ENCODE measurements around the gene MMP24. TPM values are rescaled to one million over a fixed set of nuclear protein-coding genes. Genes with fewer than 3 reads are reported as not detected.

MMP24 gene
- total and polyA plus RNA-seq, 2 of the 13 experiments (the other 11 are each of a cell fraction or from before 2014, with no cell fraction given), result 0.29 to 0.35 TPM

DNA sequence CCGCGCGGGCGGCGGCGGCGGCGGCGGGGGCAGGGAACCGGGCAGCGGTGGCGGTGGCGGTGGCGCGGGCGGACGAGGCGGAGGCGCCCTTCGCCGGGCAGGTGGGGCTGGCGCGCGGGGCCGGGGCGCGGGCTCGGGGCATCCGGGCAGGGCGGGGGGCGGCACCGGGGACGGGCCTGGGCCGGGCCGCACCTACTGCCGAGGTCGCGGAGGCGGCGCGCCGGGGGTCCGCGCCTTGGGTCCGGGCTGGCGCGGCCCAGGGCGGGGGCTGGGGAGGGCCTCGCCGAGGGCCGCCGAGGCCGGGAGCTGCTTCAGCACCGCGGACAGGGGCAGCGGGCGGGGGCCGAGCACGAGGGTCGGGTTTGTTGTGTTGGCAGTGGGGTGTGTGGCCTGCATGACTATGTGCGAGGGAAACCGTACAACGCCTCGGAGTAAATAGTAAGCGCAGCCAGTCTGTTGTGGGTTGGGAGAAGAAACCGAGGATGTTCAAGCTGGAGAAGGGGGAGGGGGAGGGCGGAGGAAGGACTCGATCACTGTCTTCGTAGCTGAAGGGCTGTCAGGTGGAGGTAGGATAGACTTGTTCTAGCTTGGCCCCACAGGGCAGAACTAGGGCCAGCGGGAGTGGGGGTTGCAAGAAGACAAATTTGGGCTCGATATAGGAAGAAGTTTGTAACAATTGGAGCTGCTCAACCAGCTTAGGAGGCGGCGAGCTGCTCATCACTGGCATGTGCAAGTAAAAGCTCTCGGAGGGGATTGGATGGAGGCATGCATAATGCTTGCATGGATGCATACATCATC is 593 bp downstream of the MMP24 start (continued):
- TF ChIP-seq, protein P1, sequence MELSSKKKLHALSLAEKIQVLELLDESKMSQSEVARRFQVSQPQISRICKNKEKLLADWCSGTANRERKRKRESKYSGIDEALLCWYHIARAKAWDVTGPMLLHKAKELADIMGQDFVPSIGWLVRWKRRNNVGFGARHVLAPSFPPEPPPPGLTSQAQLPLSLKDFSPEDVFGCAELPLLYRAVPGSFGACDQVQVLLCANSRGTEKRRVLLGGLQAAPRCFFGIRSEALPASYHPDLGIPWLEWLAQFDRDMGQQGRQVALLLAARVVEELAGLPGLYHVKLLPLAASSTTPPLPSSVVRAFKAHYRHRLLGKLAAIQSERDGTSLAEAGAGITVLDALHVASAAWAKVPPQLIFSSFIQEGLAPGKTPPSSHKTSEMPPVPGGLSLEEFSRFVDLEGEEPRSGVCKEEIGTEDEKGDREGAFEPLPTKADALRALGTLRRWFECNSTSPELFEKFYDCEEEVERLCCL (CRISPR knock-in tag; IDR thresholded peaks at IDR 0.05; ENCODE audit: borderline replicate concordance), result no peak
- TF ChIP-seq, protein P2, sequence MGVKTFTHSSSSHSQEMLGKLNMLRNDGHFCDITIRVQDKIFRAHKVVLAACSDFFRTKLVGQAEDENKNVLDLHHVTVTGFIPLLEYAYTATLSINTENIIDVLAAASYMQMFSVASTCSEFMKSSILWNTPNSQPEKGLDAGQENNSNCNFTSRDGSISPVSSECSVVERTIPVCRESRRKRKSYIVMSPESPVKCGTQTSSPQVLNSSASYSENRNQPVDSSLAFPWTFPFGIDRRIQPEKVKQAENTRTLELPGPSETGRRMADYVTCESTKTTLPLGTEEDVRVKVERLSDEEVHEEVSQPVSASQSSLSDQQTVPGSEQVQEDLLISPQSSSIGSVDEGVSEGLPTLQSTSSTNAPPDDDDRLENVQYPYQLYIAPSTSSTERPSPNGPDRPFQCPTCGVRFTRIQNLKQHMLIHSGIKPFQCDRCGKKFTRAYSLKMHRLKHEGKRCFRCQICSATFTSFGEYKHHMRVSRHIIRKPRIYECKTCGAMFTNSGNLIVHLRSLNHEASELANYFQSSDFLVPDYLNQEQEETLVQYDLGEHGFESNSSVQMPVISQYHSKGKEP (CRISPR knock-in tag; IDR thresholded peaks at IDR 0.05), result peak; percentile 98
- peak; percentile 78; the same call in 1 of the 2 replicates for TF ChIP-seq MTA1 (CRISPR knock-in tag; IDR thresholded peaks at IDR 0.05; ENCODE audit: borderline replicate concordance)
- TF ChIP-seq KLF12 (CRISPR knock-in tag; IDR thresholded peaks at IDR 0.05; ENCODE audit: borderline replicate concordance), result peak; percentile 96
- TF ChIP-seq ZNF570 (CRISPR knock-in tag; IDR thresholded peaks at IDR 0.05; ENCODE audit: borderline replicate concordance), result no peak
- TF ChIP-seq ZNF550 (CRISPR knock-in tag; IDR thresholded peaks at IDR 0.05; ENCODE audit: borderline replicate concordance), result peak; percentile 93; the same call in 1 of the 2 replicates
- TF ChIP-seq, protein P3, sequence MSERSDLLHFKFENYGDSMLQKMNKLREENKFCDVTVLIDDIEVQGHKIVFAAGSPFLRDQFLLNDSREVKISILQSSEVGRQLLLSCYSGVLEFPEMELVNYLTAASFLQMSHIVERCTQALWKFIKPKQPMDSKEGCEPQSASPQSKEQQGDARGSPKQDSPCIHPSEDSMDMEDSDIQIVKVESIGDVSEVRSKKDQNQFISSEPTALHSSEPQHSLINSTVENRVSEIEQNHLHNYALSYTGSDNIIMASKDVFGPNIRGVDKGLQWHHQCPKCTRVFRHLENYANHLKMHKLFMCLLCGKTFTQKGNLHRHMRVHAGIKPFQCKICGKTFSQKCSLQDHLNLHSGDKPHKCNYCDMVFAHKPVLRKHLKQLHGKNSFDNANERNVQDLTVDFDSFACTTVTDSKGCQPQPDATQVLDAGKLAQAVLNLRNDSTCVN (CRISPR knock-in tag; IDR thresholded peaks at IDR 0.05; ENCODE audit: borderline replicate concordance), result peak; percentile 95
- TF ChIP-seq ZFP82 (CRISPR knock-in tag; IDR thresholded peaks at IDR 0.05; ENCODE audit: borderline replicate concordance), result peak; percentile 95; the same call in 1 of the 2 replicates
- no peak for TF ChIP-seq NCOA1 (CRISPR knock-in tag; IDR thresholded peaks at IDR 0.05)
- TF ChIP-seq, protein P4, sequence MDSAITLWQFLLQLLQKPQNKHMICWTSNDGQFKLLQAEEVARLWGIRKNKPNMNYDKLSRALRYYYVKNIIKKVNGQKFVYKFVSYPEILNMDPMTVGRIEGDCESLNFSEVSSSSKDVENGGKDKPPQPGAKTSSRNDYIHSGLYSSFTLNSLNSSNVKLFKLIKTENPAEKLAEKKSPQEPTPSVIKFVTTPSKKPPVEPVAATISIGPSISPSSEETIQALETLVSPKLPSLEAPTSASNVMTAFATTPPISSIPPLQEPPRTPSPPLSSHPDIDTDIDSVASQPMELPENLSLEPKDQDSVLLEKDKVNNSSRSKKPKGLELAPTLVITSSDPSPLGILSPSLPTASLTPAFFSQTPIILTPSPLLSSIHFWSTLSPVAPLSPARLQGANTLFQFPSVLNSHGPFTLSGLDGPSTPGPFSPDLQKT (CRISPR knock-in tag; IDR thresholded peaks at IDR 0.05; ENCODE audit: borderline replicate concordance), result peak; percentile 90; the same call in 1 of the 2 replicates
- TF ChIP-seq, protein P5, sequence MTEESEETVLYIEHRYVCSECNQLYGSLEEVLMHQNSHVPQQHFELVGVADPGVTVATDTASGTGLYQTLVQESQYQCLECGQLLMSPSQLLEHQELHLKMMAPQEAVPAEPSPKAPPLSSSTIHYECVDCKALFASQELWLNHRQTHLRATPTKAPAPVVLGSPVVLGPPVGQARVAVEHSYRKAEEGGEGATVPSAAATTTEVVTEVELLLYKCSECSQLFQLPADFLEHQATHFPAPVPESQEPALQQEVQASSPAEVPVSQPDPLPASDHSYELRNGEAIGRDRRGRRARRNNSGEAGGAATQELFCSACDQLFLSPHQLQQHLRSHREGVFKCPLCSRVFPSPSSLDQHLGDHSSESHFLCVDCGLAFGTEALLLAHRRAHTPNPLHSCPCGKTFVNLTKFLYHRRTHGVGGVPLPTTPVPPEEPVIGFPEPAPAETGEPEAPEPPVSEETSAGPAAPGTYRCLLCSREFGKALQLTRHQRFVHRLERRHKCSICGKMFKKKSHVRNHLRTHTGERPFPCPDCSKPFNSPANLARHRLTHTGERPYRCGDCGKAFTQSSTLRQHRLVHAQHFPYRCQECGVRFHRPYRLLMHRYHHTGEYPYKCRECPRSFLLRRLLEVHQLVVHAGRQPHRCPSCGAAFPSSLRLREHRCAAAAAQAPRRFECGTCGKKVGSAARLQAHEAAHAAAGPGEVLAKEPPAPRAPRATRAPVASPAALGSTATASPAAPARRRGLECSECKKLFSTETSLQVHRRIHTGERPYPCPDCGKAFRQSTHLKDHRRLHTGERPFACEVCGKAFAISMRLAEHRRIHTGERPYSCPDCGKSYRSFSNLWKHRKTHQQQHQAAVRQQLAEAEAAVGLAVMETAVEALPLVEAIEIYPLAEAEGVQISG (CRISPR knock-in tag; IDR thresholded peaks at IDR 0.05), result peak; percentile 89
- peak; percentile 37 for TF ChIP-seq SKI (IDR thresholded peaks at IDR 0.05; ENCODE audit: partially characterized antibody)
- no peak for TF ChIP-seq ZKSCAN8 (CRISPR knock-in tag; IDR thresholded peaks at IDR 0.05; ENCODE audit: borderline replicate concordance)
- TF ChIP-seq FOXO1 (CRISPR knock-in tag; IDR thresholded peaks at IDR 0.05), result peak; percentile 81
- TF ChIP-seq, protein P6, sequence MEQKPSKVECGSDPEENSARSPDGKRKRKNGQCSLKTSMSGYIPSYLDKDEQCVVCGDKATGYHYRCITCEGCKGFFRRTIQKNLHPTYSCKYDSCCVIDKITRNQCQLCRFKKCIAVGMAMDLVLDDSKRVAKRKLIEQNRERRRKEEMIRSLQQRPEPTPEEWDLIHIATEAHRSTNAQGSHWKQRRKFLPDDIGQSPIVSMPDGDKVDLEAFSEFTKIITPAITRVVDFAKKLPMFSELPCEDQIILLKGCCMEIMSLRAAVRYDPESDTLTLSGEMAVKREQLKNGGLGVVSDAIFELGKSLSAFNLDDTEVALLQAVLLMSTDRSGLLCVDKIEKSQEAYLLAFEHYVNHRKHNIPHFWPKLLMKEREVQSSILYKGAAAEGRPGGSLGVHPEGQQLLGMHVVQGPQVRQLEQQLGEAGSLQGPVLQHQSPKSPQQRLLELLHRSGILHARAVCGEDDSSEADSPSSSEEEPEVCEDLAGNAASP (CRISPR knock-in tag; IDR thresholded peaks at IDR 0.05; ENCODE audit: borderline replicate concordance), result peak; percentile 88; the same call in 1 of the 2 replicates

Data from HepG2 (cell line).